Epidermal melanocyte (primary cell): ENCODE data around the gene SEMA3C.

ENCODE experiments used
- DNase-seq: peaks from one replicate; pipeline ENCODE4 v3.0.0; 2011; ENCODE audit warnings: low spot score; ENCODE audit not compliant: insufficient read length

SEMA3C gene

DNA sequence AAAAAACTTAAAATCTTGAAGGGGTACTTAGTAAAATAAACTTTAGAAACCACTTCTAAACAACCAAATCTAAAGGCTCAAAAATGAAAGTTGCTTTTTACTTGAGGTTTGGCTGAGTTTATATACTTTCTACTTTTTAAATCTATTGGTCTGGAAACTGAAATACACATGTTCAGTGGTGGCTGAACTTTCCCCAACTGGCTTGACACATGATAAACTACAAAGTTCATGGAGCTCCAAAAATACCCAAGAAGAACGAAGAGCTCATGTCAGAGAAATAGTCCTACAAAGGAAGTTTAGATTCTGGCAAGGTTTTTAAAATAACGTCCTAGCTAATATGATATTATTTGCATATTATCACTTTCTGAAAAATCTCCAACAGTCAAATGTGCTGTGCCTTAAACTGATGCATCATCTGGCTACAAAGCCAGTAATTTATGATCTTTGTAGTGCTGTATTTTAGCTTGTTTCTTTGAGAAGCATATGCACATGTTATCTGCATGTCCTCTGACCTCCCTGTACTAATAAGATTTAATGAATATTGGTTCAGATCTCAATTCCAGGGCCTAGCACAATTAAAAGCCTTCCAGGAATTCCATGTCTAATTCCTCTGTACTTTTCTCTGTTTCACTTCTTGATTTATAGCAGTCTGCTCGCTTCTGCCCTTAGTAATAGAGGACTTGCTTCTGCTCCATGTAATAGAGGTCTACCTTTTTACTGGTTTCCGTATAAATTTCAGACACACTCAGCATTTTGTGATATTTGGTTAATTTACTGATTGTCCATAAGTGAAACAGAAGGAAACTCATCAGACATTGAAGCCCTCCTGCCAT, 28.2 kb downstream of the SEMA3C start:
- DNase-seq: no peak

- DNase-seq: no peak
Observed at GRCh38 chr7:80889525-80889924, 29.3 kb downstream of the SEMA3C start.

GRCh38 chr7:80885757-80886156, 33.1 kb downstream of the SEMA3C start:
- DNase-seq: no peak

DNA sequence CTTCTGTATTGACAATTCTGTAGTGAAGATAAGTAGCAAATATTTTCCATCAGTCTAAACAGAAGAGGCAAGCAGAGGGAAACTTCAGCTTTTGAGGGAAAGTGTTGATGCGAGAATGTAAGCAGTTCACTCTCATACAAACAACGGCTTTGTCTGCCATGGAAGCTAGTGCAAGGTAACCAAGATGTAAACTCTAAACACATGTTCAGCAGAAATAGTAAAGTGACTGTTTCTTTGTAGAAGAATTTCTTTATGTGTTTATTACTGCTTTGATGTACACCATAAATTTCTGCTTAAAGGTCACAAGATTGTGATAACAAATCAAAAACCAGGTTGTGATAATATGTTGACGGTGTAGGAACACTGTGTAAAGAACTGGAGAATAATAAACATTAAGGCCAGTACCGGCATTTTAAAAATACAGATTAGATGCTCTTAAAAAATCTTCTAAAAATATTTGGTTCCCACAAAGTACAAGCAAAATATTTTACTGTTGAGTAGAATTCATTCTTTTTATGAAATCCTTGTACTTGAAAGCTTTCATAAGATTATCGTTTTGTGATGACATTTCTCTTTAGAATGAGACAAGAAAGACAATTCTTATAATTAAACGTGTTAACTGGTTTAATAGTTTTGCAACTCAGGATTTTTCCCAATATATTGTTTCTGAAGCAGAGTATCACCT, 34.2 kb downstream of the SEMA3C start:
- DNase-seq: no peak

- DNase-seq: peak; percentile 61
Observed at GRCh38 chr7:80883154-80884025, 35.5 kb downstream of the SEMA3C start.

DNA sequence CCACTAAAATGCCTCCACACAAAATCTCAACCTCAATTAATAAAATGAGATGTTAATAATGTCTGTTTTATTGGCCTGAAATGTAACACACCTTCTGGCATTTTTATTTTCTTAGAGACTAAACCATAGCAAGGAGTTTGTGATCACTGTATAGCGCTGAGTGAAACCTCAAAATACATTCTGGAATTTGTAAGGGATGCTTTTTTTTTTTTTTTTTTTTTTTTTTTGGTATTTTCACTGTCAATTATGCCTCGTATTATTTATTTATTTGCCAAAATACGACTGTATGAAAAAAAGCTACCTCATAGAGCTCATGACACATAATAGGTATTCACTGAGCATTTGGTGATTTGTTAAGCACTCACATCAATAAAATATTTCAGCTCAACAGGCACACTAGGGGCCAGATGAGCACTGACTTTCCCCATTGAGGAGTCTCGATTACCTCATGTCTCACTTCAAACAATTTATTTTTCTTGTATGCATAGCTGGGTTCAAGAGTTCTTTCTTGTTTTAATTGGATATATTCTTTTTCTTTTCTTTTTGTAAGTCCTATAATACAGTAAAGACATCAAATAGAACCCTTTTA, 36.5 kb downstream of the SEMA3C start:
- DNase-seq: no peak

- DNase-seq: no peak
Observed at GRCh38 chr7:80881351-80881900, 37.4 kb downstream of the SEMA3C start.

- no peak for DNase-seq
Observed at GRCh38 chr7:80879849-80880248, 39.0 kb downstream of the SEMA3C start.

DNA sequence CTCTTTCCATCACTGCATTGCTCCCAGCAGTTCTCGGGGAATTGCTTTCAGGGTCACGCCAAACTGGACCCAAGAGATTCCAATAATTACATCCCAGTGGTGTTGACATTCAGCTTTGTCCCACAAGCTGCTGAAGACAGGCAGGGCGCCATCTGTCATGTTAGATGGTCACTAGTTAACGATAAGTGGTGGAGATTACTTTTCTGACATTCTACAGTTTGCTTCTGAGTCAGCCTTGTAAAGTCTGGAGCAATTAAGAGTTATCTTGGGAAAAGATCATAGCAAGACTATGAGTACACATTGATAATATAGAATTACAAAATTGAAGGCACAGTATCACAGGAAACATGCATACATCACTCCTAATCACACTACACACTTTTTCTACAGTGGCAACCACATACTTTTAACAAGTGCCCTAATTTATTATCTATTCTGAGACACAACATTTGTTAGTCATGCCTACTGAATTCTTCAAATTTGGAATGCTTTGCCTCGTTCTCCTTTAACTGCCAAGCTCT, 41.9 kb downstream of the SEMA3C start:
- no peak for DNase-seq

DNA sequence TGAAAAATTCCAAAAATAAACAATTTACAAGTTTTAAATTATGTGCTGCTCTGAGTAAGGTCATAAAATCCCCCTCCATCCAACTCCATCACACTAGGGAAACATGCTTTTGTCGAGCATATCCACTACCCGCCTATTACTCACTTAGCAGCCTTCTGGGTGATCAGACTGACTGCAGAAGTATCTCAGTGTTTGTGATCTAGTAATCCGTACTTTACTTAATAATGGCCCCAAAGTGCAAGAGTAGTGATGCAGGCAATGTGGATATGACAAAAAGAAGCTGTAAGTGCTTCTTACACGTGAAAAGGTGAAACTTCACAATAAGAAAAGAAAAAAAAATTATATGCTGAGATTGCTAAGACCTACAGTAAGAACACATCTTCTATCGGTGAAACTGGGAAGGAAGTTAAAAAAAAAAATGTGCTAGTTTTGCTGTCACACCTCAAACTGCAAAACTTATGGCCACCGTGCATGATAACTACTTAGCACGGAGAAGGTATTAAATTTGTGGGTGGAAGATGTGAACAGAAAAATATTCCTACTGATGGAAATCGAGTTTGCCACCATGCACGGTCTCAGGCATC, 43.2 kb downstream of the SEMA3C start:
- DNase-seq: no peak

DNA sequence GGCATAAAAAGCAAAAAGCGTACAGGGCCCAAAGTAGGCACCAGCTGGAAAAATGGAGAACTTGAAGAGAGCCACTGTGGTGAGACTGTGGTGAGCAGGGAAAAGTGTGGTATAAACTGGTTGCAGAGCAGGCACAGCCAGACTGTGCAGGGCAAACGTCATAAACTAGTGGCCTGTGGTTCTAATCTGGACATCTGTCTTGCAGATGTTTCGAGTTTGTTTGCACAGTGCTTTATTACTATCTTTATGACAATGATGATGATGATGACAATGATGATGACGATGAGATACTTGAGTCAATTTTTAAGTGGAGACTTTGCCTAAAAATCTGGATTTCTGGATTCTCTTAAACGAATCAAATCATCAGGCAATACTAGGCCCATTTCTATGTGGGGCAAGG, 45.7 kb downstream of the SEMA3C start:
- DNase-seq: no peak

- DNase-seq: no peak
Observed at GRCh38 chr7:80871228-80871627, 47.6 kb downstream of the SEMA3C start.

GRCh38 chr7:80870813-80871212, 48.0 kb downstream of the SEMA3C start:
- DNase-seq: no peak

GRCh38 chr7:80869821-80870751, 48.8 kb downstream of the SEMA3C start:
- DNase-seq: no peak

GRCh38 chr7:80869106-80869784, 49.6 kb downstream of the SEMA3C start:
- DNase-seq: no peak

DNA sequence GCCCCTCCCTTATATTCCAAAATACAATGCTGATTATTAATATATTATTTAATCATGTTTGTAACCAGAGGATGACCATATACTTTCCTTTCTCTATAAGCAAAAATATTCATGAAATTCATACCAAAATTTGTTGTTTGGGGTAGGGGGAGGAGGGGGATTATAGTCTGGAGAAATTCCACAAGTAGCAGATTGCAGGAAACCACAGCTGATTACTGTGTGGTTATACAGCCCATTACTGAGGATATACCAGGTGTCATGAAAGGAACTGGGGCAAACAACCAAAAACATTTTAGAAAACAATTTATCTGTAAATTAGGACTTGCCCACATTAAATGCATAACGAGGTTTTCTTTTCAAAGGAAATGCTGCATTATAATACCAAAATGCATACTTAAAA, 50.3 kb downstream of the SEMA3C start:
- DNase-seq: no peak

GRCh38 chr7:80860554-80860953, 58.3 kb downstream of the SEMA3C start:
- no peak for DNase-seq

DNA sequence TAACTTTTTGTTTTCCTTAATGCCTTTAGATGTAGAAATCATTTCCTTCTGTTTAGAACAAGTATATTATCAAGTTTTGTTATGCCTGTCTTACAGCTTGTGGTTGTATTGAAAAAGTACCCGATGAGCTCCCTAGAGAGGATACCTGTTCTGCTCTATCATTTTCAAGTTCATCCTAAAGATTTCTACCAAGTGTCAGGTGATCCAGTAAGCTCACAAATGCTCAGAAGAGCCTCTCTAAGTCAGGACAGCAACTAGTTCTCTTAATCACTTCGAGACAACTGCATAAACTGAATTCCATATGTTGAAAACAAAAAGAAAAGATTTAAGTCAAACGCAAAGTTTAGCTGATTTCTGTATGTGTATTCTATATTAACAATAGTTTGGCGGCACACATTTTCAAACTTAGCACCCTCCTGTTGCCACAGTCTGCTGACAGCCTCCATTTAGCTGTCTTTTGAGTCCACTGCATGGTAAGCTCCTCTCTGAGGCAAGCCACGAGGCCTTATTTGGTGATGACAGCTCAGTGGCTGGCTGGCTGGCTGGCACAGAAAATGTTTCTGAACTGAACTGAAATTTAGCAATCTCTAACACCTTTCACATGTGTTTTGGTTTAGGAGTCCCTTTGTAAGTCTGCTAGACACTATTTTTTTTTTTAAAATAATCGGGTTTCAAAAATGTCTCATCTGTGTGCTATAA, 59.4 kb downstream of the SEMA3C start:
- DNase-seq: no peak
